Loucy (cell line): ENCODE results near the gene BICD2.
A peak's percentile ranks its signal among the peaks of the same experiment; 100 is the strongest.

Source experiments
- H2AFZ ChIP-seq: fragments of 200-600 bp; sonication (generic); 2 replicates; pipeline ENCODE4 v1.6.0; 2016; ENCODE audit warnings: antibody characterized with exemption, mild to moderate bottlenecking, low read length, moderate library complexity
- H3F3A ChIP-seq: fragments of 200-600 bp; 2 replicates; pipeline ENCODE4 v1.6.0; 2016; ENCODE audit warnings: antibody characterized with exemption, low read depth, mild to moderate bottlenecking
- H3K27me3 ChIP-seq: fragments of 200-600 bp; sonication (generic); 2 replicates; pipeline ENCODE4 v1.6.1; 2014; ENCODE audit warnings: low read length, mild to moderate bottlenecking; ENCODE audit not compliant: insufficient read depth, poor library complexity, severe bottlenecking
- H3K36me3 ChIP-seq: fragments of 200-600 bp; sonication (generic); 2 replicates; pipeline ENCODE4 v1.6.1; 2016; ENCODE audit warnings: low read length; ENCODE audit not compliant: insufficient read depth
- H3K4me1 ChIP-seq: fragments of 200-600 bp; sonication (generic); 2 replicates; pipeline ENCODE4 v1.5.1; 2014; ENCODE audit warnings: low read length, mild to moderate bottlenecking; ENCODE audit not compliant: insufficient read depth, poor library complexity, severe bottlenecking
- H3K4me2 ChIP-seq: fragments of 200-600 bp; sonication (generic); 2 replicates; pipeline ENCODE4 v1.6.0; 2014; ENCODE audit warnings: antibody characterized with exemption, low read length, low read depth, mild to moderate bottlenecking; ENCODE audit not compliant: poor library complexity, severe bottlenecking
- H3K4me3 ChIP-seq: fragments of 200-600 bp; sonication (generic); 2 replicates; pipeline ENCODE4 v1.5.1; 2014; ENCODE audit warnings: low read length, mild to moderate bottlenecking, mixed read lengths; ENCODE audit not compliant: poor library complexity, severe bottlenecking
- H3K79me2 ChIP-seq: fragments of 200-600 bp; sonication (generic); 2 replicates; pipeline ENCODE4 v1.6.1; 2014; ENCODE audit warnings: low read length; ENCODE audit not compliant: insufficient read depth
- H3K9ac ChIP-seq: fragments of 200-600 bp; sonication (generic); 2 replicates; pipeline ENCODE4 v1.6.0; 2014; ENCODE audit warnings: mild to moderate bottlenecking, low read depth, low read length, moderate library complexity; ENCODE audit not compliant: poor library complexity, severe bottlenecking
- H3K9me2 ChIP-seq: fragments of 200-600 bp; sonication (generic); replicated peaks from 2 replicates; pipeline ENCODE4 v1.6.1; 2016; ENCODE audit warnings: low read depth, low read length, mixed read lengths
- H3K9me3 ChIP-seq: fragments of 200-600 bp; sonication (generic); 2 replicates; pipeline ENCODE4 v1.6.1; 2014; ENCODE audit warnings: mild to moderate bottlenecking, antibody characterized with exemption, low read length, low read depth; ENCODE audit not compliant: insufficient read depth
- H4K20me1 ChIP-seq: fragments of 200-600 bp; sonication (generic); 2 replicates; pipeline ENCODE4 v1.6.0; 2014; ENCODE audit warnings: antibody characterized with exemption, low read length, mild to moderate bottlenecking; ENCODE audit not compliant: insufficient read depth, poor library complexity, severe bottlenecking
- CTCF ChIP-seq: fragments of 200-600 bp; sonication (generic); conservative IDR thresholded peaks from 2 replicates; pipeline ENCODE4 v1.5.1; 2014; ENCODE audit warnings: mild to moderate bottlenecking, antibody characterized with exemption, low read length
- EZH2phosphoT487 ChIP-seq: fragments of 200-600 bp; IDR thresholded peaks from 2 replicates; pipeline ENCODE4 v1.6.1; 2018; ENCODE audit warnings: antibody characterized with exemption, mild to moderate bottlenecking, moderate library complexity, borderline replicate concordance

BICD2 gene

GRCh38 chr9:92665836-92666235 is 98.8 kb downstream of the BICD2 start:
- H3K4me2 ChIP-seq, result peak overlapping the region; percentile 50
- TF ChIP-seq EZH2phosphoT487 (no peak), CTCF (no peak)

GRCh38 chr9:92664394-92665152 is 100.1 kb downstream of the BICD2 start:
- no peak for TF ChIP-seq EZH2phosphoT487
- TF ChIP-seq CTCF, result no peak
- Histone ChIP-seq H4K20me1 (peaks cover 18% of the 10 kb centered on the region), H3K9me3 (no peaks in the 10 kb centered on the region), H3K79me2 (peaks cover 99% of the 10 kb centered on the region), H3K9ac (peak overlapping the region; percentile 31), H3K27me3 (no peaks in the 10 kb centered on the region), H3K4me2 (peak overlapping the region; percentile 50), H3K36me3 (no peaks in the 10 kb centered on the region), H3F3A (no peaks in the 10 kb centered on the region), H2AFZ (no peak overlapping the region), H3K4me1 (peaks cover 46% of the 10 kb centered on the region), H3K4me3 (peak overlapping the region; percentile 1), H3K9me2 (no peaks in the 10 kb centered on the region)

More at GRCh38 chr9:92665836-92666235, 98.8 kb downstream of the BICD2 start:
- H4K20me1 ChIP-seq, result peaks cover 13% of the 10 kb centered on the region
- H3K27me3 ChIP-seq, result no peaks in the 10 kb centered on the region
- peak overlapping the region; percentile 11 for H3K4me3 ChIP-seq
- H3K36me3 ChIP-seq, result no peaks in the 10 kb centered on the region
- H3K4me1 ChIP-seq, result peaks cover 46% of the 10 kb centered on the region
- H3K9me3 ChIP-seq, result no peaks in the 10 kb centered on the region
- no peaks in the 10 kb centered on the region for H3F3A ChIP-seq
- no peak overlapping the region for H3K9ac ChIP-seq
- peaks cover 95% of the 10 kb centered on the region for H3K79me2 ChIP-seq
- H3K9me2 ChIP-seq, result no peaks in the 10 kb centered on the region
- H2AFZ ChIP-seq, result no peak overlapping the region

GRCh38 chr9:92663951-92664350 is 100.7 kb downstream of the BICD2 start:
- Histone ChIP-seq H3K27me3 (no peaks in the 10 kb centered on the region), H3K9ac (no peak overlapping the region), H4K20me1 (peaks cover 18% of the 10 kb centered on the region), H3K4me2 (peak overlapping the region; percentile 50), H3K79me2 (peaks cover 94% of the 10 kb centered on the region), H3K36me3 (no peaks in the 10 kb centered on the region), H2AFZ (no peak overlapping the region), H3K4me3 (no peak overlapping the region), H3K9me3 (no peaks in the 10 kb centered on the region), H3K4me1 (peaks cover 45% of the 10 kb centered on the region), H3F3A (no peaks in the 10 kb centered on the region), H3K9me2 (no peaks in the 10 kb centered on the region)
- no peak for TF ChIP-seq EZH2phosphoT487
- TF ChIP-seq CTCF, result no peak
